ENCODE results near the gene PGD.

Gene PGD
- 234 to 620 (median 479) reads per million in 17 experiments for total RNA-seq

DNA sequence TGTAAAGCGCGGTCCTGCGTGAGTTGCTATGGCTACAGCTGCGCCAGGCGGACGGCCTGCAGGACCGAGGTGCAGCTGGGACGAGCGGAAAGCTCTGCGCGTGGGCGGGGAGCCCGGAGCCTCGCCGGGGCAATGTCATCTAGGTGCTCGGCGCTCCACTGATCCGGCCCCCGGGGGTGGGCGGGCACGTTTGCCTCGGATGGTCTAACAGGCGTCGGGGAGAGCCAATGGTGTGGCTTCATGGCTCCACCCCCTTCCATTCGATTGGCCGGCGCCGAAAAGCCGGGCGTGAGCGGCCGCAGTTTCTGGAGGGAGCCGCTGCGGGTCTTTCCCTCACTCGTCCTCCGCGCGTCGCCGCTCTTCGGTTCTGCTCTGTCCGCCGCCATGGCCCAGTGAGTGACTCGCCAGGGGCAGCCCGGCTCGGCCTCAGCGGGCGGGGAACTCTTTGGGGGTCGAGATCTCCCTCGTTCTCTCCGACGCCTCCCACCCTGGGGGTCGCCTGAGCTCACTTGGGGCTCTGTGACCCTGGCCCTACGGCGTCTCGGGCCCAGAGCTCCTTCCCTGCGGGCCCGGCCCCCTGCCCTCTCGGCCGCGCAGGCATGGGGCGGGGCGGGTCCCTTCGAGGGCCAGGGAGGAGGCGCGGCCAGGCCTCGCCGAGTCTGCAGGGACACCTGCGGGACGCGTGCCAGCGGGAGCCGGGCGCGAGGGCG lies at the start of gene PGD:
PGD (plus strand) TSS at position 331 of the 710 bp plus-strand sequence; CDS start at position 385, 54 bp downstream.
- DNase-seq: peak; percentile 99 to 100 (median 100)

DNA sequence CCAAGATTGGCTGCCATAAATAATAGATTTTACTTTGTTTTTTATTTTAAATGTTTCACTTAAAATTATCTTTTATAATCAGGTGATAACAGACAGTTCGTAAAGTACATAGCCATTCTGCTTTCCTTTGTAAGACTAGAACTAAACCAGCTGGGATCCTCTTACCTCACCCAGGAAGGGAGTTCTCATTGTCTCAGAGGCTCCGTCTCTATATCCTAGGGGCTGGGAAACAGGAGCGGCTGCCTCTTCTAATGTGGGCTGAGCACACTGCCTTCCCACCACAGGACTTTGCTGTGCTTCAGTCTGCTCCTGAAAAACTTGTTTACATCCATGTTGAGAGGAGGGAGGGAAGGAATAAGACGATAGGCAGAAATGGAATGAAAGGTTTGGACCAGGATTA lies 45.6 kb upstream of the PGD start:
- no peak for DNase-seq

DNA sequence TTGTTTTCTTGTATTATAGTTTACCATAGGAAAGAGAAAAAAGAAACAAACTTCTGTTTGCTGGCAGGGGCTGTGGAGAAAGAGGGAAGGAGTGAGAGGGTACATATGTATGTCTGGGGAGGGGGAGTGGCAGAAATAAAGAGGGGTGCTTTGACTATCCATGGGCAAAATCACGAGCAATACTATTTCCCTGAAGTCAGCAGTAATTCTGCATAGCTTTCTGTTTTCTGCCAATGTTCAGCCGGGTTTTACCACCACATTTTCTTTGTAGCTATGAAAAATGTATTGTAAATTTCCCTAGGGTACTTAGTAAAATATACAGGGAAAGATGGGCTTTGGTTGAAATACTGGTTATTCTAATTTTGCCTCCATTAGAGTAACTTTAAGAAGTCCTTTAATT lies 45.2 kb upstream of the PGD start:
- no peak for DNase-seq

DNA sequence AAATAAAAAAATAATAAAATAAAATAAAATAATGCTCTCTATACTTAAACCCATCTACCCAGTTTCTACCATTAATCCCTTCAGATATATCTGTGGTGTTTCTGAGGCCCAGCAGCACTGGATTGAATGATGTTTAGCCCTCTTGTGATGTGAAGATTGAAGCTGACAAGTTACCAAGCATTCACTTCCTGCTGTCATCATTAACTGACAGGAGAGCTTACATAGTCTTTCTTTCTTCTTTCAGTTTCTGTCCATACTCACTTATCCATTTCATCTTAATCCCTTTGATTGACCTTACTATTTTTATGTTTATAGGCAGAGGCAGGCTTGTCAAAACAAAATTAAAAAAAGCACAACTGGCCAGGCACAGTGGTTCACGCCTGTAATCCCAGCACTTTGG lies 38.8 kb upstream of the PGD start:
- no peak for DNase-seq

DNA sequence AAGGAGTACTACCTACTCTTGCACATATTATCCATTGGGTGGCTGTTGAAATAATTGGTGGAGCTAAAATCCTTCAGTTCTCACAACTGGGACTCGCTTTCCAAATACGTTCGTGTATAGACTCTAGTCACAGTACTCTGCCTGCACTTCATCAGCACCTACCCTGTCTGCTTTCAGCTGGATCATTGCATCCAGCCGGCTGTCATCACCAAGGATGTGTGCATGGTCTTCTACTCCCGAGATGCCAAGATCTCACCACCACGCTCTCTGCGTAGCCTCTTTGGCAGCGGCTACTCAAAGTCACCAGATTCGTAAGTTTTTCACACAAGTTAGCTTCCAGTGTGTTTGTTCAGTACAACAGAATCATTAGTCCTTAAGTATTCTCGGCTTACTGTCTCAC lies 37.3 kb upstream of the PGD start:
- DNase-seq: no peak

DNA sequence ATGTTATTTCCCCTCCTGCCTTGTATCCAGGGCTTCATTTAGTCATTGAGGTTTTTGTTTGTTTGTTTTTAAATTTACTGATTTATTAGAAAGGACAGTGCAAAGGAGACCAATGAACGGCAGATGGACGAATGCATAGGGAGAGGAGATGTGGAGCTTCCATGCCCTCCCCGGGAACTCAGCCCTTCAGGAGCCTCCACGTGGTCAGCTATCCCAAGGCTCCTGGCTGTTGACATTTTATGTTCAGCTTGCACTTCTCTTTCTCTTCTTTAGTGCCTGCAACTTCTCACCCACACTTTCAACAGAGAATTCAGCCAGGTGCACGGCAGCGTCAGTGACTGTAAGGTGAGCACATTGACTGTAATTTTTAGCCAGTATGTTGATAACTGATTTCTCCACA lies 30.7 kb upstream of the PGD start:
- no peak for DNase-seq

DNA sequence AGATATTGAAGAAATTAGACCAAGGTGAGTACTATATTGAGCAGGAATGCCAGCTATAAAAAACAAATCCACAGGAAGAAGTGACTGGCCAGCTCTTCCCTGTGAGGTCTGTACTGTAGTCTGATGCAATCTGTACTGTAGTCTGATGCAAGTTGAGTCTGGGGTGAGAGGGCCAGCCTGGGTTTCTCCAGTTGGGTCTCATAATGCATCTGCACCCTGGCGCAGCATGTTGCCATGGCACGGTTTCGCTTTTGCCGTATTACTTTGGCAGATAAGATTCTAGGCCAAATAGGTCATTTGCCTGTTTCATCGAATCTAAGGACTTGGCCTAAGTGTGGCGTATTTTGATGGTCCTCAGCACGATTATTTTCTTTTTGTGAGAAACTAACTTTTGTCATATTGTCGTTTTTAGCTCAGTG lies 24.4 kb upstream of the PGD start:
- no peak for DNase-seq

DNA sequence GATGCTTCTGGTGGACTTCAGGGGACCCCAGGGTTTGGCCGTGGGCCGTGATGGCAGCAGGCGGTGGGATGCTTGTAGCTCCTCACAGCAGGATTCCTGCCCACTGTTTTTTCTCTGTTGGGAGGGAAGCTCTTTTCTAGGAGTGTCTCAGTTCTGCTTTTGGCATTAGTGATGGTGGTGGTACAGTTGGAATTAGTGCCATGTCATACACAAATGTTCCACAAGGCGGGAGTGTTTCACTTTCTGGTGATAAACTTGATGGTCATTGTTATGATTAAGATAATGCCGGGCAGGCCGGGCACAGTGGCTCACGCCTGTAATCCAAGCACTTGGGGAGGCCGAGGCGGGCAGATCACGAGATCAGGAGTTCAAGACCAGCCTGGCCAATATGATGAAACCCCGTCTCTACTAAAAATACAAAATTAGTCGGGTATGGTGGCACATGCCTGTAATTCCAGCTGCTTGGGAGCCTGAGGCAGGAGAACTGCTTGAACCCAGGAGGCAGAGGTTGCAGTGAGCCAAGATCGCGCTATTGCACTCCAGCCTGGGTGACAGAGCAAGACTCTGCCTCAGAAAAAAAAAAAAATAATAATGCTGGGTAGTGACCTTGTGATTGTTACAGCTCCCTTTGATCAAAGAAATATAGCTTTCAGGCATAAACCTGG lies 21.4 kb upstream of the PGD start:
- DNase-seq: peak; percentile 87 to 93 (median 91)

DNA sequence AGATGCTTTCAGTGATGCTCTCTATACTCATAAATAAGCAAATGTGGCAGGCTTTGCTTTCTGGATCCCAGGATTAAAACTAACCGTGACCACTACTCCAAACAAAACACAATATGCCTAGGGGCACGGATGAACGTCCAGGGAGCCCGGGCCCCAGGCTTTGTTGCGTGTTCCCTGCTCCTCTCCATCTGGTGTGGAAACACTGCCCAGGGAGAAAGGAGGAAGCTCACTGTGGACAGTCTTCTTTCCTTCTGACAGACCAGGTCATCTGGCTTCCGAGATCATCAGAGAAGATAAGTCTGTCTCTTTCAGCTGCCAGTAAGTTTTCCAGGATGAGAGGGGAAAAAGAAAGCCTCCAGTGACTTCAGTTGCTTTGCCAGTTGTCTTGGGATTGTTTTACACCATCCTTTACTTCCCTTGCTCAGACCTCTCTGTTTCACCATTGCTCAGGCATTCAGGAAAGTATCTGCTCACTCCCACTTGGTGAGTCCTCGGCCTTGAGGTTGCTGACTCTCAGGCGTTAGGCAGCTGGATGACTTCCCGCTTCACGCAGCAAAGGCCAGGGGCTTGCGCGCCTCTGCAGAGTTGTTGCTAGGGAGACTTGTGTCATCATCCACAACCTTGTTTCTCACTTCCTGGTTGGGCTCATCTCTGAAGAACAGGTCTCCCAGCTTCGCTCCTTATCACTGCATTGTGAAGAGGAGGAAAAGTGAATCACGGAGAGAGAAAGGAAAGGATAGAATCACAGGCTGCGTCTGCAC lies 20.6 kb upstream of the PGD start:
- DNase-seq: peak; percentile 91 to 97 (median 94)

DNA sequence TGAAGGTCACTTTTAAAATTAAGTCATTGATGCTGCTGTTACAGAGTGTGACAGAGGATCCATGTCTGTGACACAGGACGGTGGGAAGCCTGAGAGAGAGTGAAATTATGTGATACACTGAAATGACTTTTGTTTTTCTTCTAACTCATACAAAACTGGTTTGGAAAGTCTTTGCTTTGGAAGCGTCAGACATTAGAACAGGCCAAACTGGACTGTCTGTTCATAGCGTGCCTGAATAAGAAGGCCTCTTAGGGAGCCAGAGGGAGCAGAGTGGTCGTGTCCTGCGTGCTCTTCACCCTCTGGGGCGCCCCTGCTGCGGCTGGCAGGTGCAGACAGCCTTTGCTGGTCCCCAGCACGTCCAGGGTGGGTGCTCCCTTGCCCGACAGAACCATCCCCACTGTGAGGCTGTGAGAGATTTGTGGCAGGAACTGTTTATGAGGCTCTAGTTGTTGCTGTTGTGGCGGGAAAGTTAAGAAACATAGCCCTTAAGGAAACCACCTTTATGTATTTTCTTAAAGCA lies 19.7 kb upstream of the PGD start:
- no peak for DNase-seq

DNA sequence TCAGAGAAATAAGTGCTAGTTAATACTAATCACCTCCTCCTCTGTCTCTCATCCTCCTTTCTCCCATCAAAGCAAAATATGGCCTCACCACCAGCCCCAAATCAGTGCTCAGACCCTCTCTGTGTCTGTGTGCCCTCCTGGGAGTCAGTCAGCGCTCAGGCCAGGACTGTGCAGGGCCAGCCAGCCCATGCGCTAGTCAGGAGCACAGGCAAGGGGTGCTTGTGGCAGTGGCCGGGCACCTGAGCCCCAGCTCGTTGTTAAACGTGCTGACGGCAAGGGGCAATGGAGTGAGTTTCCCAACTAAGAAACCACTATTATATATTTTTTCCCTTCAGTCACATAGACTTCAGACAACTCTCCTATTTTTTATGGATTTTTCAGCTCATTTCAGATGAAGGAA lies 19.2 kb upstream of the PGD start:
- DNase-seq: no peak

DNA sequence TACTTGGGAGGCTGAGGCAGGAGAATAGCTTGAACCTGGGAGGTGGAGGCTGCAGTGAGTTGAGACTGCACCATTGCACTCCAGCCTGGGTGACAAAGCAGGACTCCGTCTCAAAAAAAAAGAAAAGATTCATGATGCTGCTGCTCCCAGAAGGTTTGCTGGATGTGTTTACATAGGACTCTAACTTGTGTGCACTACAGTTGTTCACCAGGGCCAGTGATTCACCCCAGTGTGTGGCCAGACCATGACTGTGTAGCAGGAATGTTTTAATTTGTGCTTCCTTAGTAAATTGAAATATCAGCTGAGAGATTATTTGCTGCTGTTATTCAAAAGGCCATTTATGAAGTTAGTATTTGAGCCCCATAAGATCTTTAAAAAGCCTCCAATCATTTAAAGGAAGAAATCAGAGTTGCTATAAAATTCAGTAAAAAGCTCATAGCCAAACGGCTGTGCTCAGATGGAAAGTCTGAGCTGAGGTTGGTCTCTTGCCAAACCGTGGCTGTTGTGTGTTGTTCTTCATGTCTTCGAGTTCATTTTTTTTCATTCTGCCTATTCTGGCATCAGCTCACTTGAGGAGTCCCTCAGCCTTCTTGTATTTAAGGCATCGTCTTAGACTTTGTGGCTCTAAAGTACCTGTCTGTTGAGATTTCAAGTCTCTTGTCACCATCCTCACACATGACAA lies 18.1 kb upstream of the PGD start:
- DNase-seq: no peak

DNA sequence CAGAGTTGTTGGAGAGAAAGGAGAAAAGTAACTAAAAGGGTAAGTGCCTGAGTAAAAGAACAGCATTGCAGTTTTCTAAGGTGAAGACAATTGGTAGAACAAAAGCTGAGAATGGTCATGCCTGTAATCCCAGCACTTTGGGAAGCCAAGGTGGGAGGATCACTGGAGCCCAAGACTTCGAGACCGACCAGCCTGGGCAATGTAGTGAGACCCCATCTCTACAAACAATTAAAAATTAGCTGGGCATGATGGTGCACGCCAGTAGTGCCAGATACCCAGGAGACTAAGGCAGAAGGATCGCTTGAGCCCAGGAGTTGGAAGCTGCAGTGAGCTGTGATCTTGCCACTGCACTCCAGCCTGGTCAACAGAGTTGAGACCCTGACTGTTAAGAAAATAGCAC lies 15.2 kb upstream of the PGD start:
- DNase-seq: no peak

DNA sequence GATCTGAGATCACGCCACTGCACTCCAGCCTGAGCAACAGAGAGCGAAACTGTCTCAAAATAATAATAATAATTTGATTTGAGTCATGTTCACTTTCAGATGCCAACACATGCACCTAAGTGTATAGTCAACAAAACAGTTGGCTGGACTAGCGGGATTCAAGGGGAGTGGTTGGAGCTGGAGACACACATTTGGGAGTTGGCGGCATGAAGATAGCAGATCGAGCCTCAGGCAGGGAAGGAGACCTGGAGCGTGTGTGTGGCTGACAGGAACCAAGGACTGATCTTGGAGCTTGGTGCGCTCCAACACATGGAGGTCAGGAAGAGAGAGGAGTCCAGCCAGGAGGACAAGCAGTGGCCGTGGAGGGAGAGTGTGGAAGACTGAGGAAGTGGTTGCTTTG lies 14.6 kb upstream of the PGD start:
- no peak for DNase-seq

DNA sequence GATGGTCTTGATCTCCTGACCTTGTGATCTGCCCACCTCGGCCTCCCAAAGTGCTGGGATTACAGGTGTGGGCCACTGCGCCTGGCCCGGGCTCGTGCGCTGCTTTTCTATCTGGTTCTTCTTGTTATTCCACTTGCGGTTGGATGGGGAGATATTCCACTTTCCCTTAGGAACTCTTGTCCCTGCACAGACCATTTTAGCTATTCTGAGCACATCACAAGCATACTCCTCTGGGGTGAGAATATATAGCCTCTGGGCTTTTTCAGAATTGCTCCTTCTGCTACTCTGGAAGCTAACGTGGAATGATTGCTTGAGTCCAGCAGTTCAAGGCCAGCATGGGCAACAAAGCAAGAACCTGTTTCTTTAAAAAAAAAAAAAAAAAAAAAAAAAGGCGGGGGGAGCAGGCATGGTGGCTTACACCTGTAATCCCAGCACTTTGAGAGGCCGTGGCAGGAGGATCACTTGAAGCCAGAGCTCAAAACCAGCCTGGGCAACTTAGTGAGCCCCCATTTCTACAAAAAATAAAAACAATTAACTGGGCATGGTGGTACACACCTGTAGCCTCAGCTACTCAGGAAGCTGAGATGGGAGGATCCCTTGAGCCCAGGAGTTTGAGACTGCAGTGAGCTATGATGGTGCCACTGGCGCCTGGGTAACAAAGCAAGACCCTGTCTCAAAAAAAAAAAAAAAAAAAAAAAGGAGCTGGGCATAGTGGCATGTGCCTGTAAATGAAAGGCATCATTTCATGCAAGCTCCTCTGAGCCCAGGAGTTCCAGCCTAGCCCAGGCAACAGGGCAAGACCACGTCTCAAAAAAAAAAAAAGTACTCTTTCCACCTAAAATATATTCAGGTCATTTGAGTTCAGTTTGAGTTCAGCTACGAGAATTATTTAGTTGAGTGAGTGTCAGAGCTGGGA lies 11.8 kb upstream of the PGD start:
- no peak for DNase-seq

DNA sequence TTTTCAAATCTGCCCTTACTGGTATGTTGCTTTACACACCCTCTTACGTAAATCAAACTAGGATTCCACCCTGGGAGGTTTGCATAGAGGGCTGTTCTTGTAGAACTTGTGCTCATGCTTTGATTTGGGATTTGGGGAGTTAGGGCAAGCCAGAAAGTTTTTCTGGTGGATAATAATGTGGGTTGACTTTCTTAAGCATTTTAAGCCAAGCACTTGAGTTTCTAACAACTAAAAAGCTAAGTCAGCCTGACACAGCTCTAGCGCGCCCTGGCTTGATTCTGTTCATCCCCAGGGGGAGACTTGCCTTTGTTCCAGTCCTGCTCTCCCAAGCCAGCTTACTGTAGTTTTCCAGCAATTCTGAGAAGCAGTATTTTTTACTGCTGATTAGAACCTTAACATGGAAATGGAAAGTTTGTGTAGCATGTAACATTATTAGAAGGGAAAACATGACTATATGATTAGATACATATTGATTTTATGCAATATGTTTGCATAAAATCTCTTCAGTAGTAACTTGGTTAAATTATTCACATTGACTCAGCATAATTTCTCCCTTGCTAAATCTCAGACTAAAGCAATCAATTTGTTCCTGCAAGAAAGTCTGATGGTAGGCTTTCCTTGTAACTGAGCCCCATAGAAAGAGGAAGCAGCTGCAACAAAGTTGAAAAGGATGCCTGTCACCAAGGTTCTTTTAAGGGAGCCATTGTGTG lies 11.0 kb upstream of the PGD start:
- peak; percentile 73 to 91 (median 82) for DNase-seq

DNA sequence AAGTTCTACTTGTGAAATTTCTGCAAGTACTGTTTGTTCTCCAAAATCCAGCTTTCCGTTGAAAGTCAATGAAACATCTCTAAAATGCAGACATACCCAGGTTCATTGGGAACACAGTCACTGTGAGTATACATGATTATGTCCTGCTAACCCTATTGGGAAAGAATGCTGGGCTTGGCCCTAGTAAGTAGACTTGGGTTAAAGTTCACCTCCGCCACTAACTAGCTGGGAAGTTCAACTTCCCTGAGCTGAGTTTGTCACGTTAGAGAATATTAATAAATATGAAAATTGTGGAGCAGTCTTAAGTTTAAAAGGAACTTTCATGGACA lies 10.5 kb upstream of the PGD start:
- DNase-seq: no peak

DNA sequence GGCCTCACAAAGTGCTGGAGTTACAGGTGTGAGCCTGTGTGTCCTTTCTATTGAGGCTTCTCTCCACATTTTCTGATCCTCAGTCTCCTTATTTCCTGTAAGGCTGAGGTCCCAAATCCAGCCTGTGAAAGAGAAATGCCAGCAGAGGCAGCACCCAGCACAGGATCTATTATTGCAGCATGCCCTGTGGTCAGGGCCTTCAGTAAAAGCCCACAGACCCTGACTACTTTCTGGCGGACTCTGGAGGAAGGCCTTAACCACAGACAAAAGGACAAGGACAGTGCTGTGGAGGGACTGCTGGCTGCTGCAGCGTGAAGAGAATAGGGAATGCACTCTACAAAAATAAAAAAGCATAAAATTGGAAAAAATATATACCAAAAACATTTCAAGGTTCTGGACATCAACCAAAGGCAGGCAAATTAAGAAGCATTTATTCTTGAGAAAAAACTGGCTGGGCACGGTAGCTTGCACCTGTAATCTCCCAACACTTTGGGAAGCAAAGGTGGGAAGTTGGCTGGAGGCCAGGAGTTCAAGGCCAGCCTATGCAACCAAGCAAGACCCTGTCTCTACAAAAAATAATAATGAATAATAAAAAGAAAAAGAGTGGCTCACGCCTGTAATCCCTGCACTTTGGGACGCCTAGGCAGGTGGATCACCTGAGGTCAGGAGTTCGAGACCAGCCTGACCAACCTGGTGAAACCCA lies 9.4 kb upstream of the PGD start:
- DNase-seq: peak in 3 of 4 experiments; percentile 25 to 37 (median 34)

DNA sequence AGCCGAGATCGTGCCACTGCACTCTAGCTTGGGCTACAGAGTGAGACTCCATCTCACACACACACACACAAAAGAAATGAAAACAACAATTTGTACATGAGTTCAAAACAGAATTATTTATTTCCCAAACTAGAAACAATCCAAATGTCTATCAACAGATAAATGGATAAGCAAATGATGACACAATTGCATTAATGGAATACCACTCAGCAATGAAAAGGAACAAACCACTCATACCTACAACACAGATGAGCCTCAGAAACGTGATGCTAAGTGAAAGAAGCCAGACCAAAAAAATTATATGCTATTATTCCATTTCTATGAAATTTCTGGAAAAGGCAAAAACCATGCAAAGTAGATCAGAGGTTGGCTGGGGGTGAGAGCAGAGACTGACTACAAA lies 2.0 kb upstream of the PGD start:
- no peak for DNase-seq

DNA sequence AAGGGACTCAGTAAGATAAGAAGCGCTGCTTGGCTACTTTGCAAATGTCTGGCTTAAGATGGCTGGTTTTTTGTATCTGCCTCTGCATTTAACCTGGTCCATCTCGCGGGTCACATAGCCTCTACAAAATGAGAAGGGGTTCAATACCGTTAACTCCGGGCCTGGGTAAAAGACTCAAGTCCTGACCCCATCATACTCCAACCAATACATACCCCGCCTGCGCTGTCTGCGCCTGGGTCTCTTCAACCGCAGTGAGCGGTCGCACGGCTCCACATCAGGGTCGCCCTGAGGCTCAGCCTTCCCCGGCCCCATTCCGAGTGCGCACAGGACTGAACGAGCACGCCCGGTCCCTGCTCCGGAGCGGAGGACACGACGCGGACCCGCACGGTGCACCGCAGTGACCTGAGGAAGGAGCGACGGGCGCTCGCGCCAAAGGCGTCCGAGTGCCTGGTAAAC lies 558 bp upstream of the PGD start:
- no peak for DNase-seq
